Measurements from ENCODE around the gene VSTM2L.

- no peak for TF ChIP-seq YY1 (IDR thresholded peaks at IDR 0.05; ENCODE audit: low read depth)
- no peak for TF ChIP-seq CREB1 (IDR thresholded peaks at IDR 0.05; ENCODE audit: low read depth)
- no peak for TF ChIP-seq EP300 (IDR thresholded peaks at IDR 0.05; ENCODE audit: borderline replicate concordance)
- TF ChIP-seq USF1 (IDR thresholded peaks at IDR 0.05), result no peak
- no peak for TF ChIP-seq ZBTB7A (IDR thresholded peaks at IDR 0.05; ENCODE audit: low read depth)
- TF ChIP-seq REST (IDR thresholded peaks at IDR 0.05; ENCODE audit: low read depth), result no peak
- TF ChIP-seq MAX (IDR thresholded peaks at IDR 0.05), result no peak
- no peak for TF ChIP-seq TAF1 (IDR thresholded peaks at IDR 0.05; ENCODE audit: low read depth)
- no peak for TF ChIP-seq TCF12 (IDR thresholded peaks at IDR 0.05; ENCODE audit: low read depth)
Measured at GRCh38 chr20:37990571-37991151, 87.7 kb downstream of the VSTM2L start.

Measured in Ishikawa (cell line).